KBM-7 (cell line): Measurements from ENCODE around the gene FMNL2.
A peak's percentile ranks its signal among the peaks of the same experiment; 100 is the strongest.

Experiments
- DNase-seq: peaks from one replicate; pipeline ENCODE4 v3.0.0-alpha.2; 2015
- in situ Hi-C: fragments of 300-500 bp; cut with MboI; formaldehyde crosslinking; loops from 2 replicates; pipeline ENCODE4 v1.14.3; 2020; ENCODE audit warnings: low sequenced_read_pairs, low pct_unique_long_range_greater_than_20kb, mixed read lengths

Gene FMNL2

GRCh38 chr2:152534460-152535135, 199.6 kb downstream of the FMNL2 start:
- DNase-seq = no peak
- in situ Hi-C loops = no loop called here

- DNase-seq = peak; percentile 75
- in situ Hi-C loops = no loop called here
Measured at GRCh38 chr2:152537081-152537651, 202.2 kb downstream of the FMNL2 start.

GRCh38 chr2:152539424-152539823, 204.4 kb downstream of the FMNL2 start:
- in situ Hi-C loops = no loop called here
- no peak for DNase-seq

- DNase-seq = peak; percentile 49
- in situ Hi-C loops = no loop called here
Measured at GRCh38 chr2:152541712-152542111, 206.7 kb downstream of the FMNL2 start.

GRCh38 chr2:152542337-152542994, 207.5 kb downstream of the FMNL2 start:
- in situ Hi-C loops = no loop called here
- DNase-seq = peak; percentile 7

GRCh38 chr2:152542995-152543481, 208.1 kb downstream of the FMNL2 start:
- DNase-seq = no peak
- in situ Hi-C loops = no loop called here

- in situ Hi-C loops = no loop called here
- no peak for DNase-seq
Measured at GRCh38 chr2:152543717-152544116, 208.7 kb downstream of the FMNL2 start.

GRCh38 chr2:152544638-152545037, 209.7 kb downstream of the FMNL2 start:
- no peak for DNase-seq

GRCh38 chr2:152546230-152546837, 211.4 kb downstream of the FMNL2 start:
- DNase-seq = no peak
- in situ Hi-C loops = no loop called here

More at GRCh38 chr2:152544638-152545037, 209.7 kb downstream of the FMNL2 start:
- in situ Hi-C loops = no loop called here

GRCh38 chr2:152548111-152548875, 213.3 kb downstream of the FMNL2 start:
- in situ Hi-C loops = no loop called here
- DNase-seq = no peak

- in situ Hi-C loops = no loop called here
- DNase-seq = no peak
Measured at GRCh38 chr2:152548996-152549395, 214.0 kb downstream of the FMNL2 start.

GRCh38 chr2:152549423-152549822, 214.4 kb downstream of the FMNL2 start:
- no peak for DNase-seq
- in situ Hi-C loops = no loop called here

- in situ Hi-C loops = no loop called here
- no peak for DNase-seq
Measured at GRCh38 chr2:152550386-152550785, 215.4 kb downstream of the FMNL2 start.

- peak; percentile 10 for DNase-seq
- in situ Hi-C loops = no loop called here
Measured at GRCh38 chr2:152552888-152553287, 217.9 kb downstream of the FMNL2 start.

- in situ Hi-C loops = no loop called here
- no peak for DNase-seq
Measured at GRCh38 chr2:152553518-152553917, 218.5 kb downstream of the FMNL2 start.

GRCh38 chr2:152555048-152555447, 220.1 kb downstream of the FMNL2 start:
- DNase-seq = no peak
- in situ Hi-C loops = no loop called here

- no peak for DNase-seq
- in situ Hi-C loops = no loop called here
Measured at GRCh38 chr2:152556506-152556905, 221.5 kb downstream of the FMNL2 start.

GRCh38 chr2:152557273-152557888, 222.4 kb downstream of the FMNL2 start:
- in situ Hi-C loops = no loop called here
- DNase-seq = no peak
